Vagina (tissue), 2 donors: ENCODE measurements around the gene ACTN4. TPM values are rescaled to one million over a fixed set of nuclear protein-coding genes. Genes with fewer than 3 reads are reported as not detected.

Experiments used
- DNase-seq, 2 donors: peaks; one replicate each; pipeline ENCODE4 v3.0.0-alpha.2; 2017; ENCODE audit errors: extremely low spot score in 2 of 2
- H3K27ac ChIP-seq: fragments of 200-600 bp; sonication (generic); one replicate; pipeline ENCODE4 v1.5.1; 2019
- H3K27me3 ChIP-seq: fragments of 200-600 bp; sonication (generic); one replicate; pipeline ENCODE4 v1.5.1; 2019
- H3K36me3 ChIP-seq, 2 donors: fragments of 200-600 bp; sonication (generic); one replicate each; pipeline ENCODE4 v1.5.1; 2017 to 2019
- H3K4me1 ChIP-seq: fragments of 200-600 bp; sonication (generic); one replicate; pipeline ENCODE4 v1.5.1; 2019
- H3K4me3 ChIP-seq, 2 donors: fragments of 200-600 bp; sonication (generic); 1 replicate in 1 of 2; 2 replicates in 1 of 2; pipeline ENCODE4 v1.5.1; 2016 to 2019
- H3K9me3 ChIP-seq: fragments of 200-600 bp; sonication (generic); one replicate; pipeline ENCODE4 v1.5.1; 2019
- POLR2A ChIP-seq, 2 donors: fragments of 450-650 bp; IDR thresholded peaks; one replicate each; pipeline ENCODE4 v1.6.1; 2017; ENCODE audit warnings: antibody characterized with exemption in 2 of 2, mild to moderate bottlenecking in 2 of 2, moderate library complexity in 2 of 2
- POLR2AphosphoS5 ChIP-seq, 2 donors: sonication (generic); formaldehyde crosslinking; IDR thresholded peaks; one replicate each; pipeline ENCODE4 v1.9.0; 2017; ENCODE audit warnings: antibody characterized with exemption in 2 of 2, mild to moderate bottlenecking in 2 of 2, low read depth in 1 of 2; ENCODE audit not compliant: insufficient read depth in 1 of 2
- intact Hi-C: fragments of 100-400 bp; cut with DNase I; formaldehyde crosslinking; loops from one replicate; pipeline ENCODE4 v1.15.1; 2023
- total RNA-seq: library from RNA; depleted of rRNA; stranded (reverse); fragments of >200 nt; gene quantifications from one replicate; pipeline ENCODE4 v1.2.3, GENCODE V29; 2016
- TF ChIP-seq, protein P1 (sequence below), 3 experiments: fragments of 450-650 bp in 2 of 3; fragments of 200-600 bp in 1 of 3; sonication (generic) in 1 of 3; IDR thresholded peaks; one replicate each; pipeline ENCODE4 v1.5.1; 2017 to 2019; ENCODE audit warnings: antibody characterized with exemption in 3 of 3, mild to moderate bottlenecking in 2 of 3, moderate library complexity in 2 of 3

Gene ACTN4
- total RNA-seq, 1 donor from 2014 or later: 513 TPM

DNA sequence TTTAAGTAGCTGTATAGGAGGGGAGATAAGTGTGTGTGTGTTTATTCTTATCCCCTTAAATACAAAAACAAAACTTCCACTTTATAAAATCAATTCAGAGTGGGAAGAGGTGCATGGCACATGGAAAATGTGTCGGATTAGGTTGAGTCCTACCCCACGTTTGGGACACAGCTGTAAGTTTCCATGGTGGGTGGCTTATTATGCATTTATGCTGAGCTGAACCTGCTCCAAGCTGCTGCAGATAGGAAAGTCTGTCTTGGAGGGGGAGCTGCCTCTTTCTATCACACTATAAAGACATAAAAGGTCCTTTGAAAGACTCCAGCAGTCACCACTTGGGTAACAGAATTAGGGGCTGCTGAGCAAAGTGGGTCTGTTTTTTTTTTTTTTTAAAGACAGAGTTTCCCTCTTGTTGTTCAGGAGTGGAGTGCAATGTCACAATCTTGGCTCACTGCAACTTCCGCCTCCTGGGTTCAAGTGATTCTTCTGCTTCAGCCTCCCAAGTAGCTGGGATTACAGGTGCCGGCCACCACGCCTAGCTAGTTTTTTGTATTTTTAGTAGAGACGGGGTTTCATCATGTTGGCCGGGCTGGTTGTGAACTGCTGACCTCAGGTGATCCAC, 15.2 kb downstream of the ACTN4 start:
- Histone ChIP-seq H3K4me1 (peaks cover 100% of the 10 kb centered on the region), H3K36me3 (no peaks in the 10 kb centered on the region), H3K27ac (peak overlapping the region; percentile 97), H3K4me3 (peak overlapping the region in 1 of 2 donors; percentile 27), H3K27me3 (no peaks in the 10 kb centered on the region), H3K9me3 (no peaks in the 10 kb centered on the region)
- TF ChIP-seq, protein P1, sequence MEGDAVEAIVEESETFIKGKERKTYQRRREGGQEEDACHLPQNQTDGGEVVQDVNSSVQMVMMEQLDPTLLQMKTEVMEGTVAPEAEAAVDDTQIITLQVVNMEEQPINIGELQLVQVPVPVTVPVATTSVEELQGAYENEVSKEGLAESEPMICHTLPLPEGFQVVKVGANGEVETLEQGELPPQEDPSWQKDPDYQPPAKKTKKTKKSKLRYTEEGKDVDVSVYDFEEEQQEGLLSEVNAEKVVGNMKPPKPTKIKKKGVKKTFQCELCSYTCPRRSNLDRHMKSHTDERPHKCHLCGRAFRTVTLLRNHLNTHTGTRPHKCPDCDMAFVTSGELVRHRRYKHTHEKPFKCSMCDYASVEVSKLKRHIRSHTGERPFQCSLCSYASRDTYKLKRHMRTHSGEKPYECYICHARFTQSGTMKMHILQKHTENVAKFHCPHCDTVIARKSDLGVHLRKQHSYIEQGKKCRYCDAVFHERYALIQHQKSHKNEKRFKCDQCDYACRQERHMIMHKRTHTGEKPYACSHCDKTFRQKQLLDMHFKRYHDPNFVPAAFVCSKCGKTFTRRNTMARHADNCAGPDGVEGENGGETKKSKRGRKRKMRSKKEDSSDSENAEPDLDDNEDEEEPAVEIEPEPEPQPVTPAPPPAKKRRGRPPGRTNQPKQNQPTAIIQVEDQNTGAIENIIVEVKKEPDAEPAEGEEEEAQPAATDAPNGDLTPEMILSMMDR (IDR thresholded peaks at IDR 0.05): no peak
- TF ChIP-seq POLR2A (IDR thresholded peaks at IDR 0.05) (no peak), POLR2AphosphoS5 (IDR thresholded peaks at IDR 0.05; ENCODE audit: insufficient read depth in 1 of 2, low read depth in 1 of 2) (no peak)
- intact Hi-C loops: no loop called here
- DNase-seq: no peak

DNA sequence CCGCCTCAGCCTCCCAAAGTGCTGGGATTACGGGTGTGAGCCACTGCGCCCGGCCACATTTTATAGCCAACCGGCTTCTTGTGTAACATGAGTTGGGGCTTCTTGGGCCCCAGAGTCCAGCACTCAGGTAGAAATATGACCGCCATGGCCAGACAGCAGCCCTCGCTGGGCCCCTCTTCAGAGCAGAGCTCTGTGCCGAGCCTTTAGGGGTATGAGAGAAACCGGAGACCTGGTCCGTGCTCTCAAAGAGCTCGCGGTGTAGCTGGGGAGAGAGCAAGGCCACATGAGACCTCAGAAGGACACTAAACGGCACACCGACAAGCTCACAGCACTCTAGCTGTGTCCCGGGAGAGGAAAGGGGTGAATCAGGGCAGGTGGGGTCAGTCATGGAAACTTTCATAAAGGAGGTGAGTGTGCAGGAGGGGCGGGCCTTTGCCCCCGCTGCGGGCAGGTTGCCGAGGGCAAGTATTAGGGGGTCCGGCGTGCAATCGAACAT, 15.8 kb downstream of the ACTN4 start:
- no peaks in the 10 kb centered on the region for H3K27me3 ChIP-seq
- peak overlapping the region; percentile 97 for H3K27ac ChIP-seq
- H3K9me3 ChIP-seq: no peaks in the 10 kb centered on the region
- TF ChIP-seq POLR2A (IDR thresholded peaks at IDR 0.05): no peak
- TF ChIP-seq POLR2AphosphoS5 (IDR thresholded peaks at IDR 0.05; ENCODE audit: insufficient read depth in 1 of 2, low read depth in 1 of 2): peak in 1 of 2 donors; percentile 19
- peaks cover 100% of the 10 kb centered on the region for H3K4me1 ChIP-seq
- H3K4me3 ChIP-seq: peak overlapping the region in 1 of 2 donors; percentile 27
- DNase-seq: no peak
- intact Hi-C loops: no loop called here
- no peaks in the 10 kb centered on the region for H3K36me3 ChIP-seq

DNA sequence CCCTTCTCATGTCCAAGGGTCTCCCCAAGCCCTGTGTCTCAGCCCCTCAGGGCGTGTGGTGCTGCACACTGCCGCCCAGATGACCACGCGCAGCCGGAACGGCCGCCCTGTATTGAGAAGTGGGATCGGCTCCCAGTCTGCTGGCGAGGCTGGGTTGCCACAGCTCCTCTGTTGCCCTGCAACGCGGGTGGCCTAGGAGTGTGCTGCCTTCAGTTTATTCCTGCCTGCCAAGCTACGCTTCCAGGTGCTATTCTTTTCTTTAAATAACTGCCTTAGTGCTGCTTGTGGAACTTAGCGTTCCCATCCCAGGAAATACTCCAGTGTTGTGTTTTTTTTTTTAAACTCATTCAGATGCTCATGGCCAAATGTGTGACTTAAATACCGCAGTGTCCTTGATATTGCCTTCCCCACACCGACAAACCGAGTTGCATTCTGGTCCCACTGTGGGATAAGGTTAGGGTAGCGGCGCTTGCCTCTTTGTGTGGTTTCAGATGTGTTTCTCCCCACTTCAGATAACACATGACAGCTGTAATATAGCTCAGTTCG, 16.6 kb downstream of the ACTN4 start:
- H3K9me3 ChIP-seq: no peaks in the 10 kb centered on the region
- H3K4me3 ChIP-seq: peak overlapping the region in 1 of 2 donors; percentile 27
- H3K27me3 ChIP-seq: no peaks in the 10 kb centered on the region
- intact Hi-C loops: no loop called here
- TF ChIP-seq, protein P1 (IDR thresholded peaks at IDR 0.05): no peak
- TF ChIP-seq POLR2AphosphoS5 (IDR thresholded peaks at IDR 0.05; ENCODE audit: insufficient read depth in 1 of 2, low read depth in 1 of 2) (peak; percentile 71 to 80), POLR2A (IDR thresholded peaks at IDR 0.05) (no peak)
- H3K27ac ChIP-seq: peak overlapping the region; percentile 97
- no peaks in the 10 kb centered on the region for H3K36me3 ChIP-seq
- no peak for DNase-seq
- H3K4me1 ChIP-seq: peaks cover 100% of the 10 kb centered on the region

DNA sequence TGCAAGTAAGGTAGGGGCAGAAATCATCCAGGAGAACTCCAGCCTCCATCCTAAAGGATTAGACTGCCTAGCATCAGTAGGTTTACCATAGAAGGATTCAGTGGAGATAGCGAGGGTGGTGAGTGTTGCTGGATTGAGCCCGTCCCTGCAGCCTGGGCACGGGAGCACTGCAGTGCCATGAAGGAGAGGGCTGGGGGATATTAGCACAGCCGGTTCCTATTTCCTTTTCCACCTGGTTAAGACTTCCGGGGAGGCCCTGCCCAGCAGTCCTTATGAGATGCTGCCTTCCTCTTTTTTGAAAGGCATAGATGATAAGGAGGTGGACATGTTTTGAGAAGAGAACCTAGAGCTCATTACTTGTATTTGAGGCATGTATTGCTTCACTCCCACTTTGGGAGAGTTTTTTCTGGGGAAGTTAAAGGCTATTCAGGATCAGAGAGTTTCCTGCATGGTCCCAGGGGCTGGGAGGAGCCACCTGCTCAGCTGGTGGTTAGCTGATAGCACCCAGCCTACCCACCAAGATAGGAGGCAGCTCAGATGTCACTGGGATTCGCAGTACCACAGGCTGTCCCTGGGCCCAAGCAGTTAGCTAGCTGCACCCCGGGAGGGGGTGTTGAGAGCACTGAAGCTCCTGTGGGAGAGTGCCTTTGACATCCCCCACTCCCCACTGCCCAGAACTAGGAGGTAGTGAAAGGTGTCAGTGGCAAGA, 17.2 kb downstream of the ACTN4 start:
- H3K36me3 ChIP-seq: no peaks in the 10 kb centered on the region
- TF ChIP-seq POLR2AphosphoS5 (IDR thresholded peaks at IDR 0.05; ENCODE audit: insufficient read depth in 1 of 2, low read depth in 1 of 2) (no peak), POLR2A (IDR thresholded peaks at IDR 0.05) (no peak)
- TF ChIP-seq, protein P1 (IDR thresholded peaks at IDR 0.05): no peak
- peaks cover 100% of the 10 kb centered on the region for H3K4me1 ChIP-seq
- no peaks in the 10 kb centered on the region for H3K27me3 ChIP-seq
- no peak for DNase-seq
- H3K4me3 ChIP-seq: no peak overlapping the region
- peak overlapping the region; percentile 97 for H3K27ac ChIP-seq
- intact Hi-C loops: no loop called here
- no peaks in the 10 kb centered on the region for H3K9me3 ChIP-seq

DNA sequence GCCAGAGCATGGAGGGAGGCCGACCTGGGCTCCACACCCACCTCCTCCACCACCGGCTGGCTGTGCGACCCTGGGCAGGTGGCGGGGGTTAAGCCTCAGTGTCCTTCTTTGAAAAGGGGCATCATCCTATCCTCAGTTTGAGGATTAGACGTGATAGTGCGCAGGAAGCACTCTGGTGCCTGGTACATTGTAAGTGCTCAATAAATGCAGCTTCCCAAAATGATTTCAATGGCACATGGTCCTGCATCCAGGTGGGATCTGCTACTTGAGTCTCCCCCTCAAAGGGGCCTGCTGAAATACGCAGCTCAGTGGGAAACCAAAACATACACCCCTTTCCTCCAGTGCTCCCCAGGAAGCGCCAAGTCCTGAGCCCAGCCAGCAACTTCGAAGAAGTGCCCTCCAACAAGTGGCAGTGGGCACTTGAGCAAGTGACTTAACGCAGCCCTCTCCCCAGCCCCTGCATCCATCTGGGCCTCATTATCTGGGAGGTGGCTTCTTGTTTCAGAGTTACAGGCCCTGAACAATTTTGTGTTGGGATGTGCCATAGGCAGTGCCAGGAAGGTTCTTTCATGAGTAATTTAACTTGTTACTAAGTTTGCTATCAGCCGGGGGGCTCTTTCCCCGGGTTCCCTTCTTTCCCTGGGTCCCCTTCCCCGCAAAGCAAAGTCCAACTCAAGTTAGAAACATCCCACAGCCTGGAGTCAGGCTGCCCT, 17.9 kb downstream of the ACTN4 start:
- no peak for TF ChIP-seq POLR2A (IDR thresholded peaks at IDR 0.05)
- TF ChIP-seq, protein P1 (IDR thresholded peaks at IDR 0.05): no peak
- TF ChIP-seq POLR2AphosphoS5 (IDR thresholded peaks at IDR 0.05; ENCODE audit: insufficient read depth in 1 of 2, low read depth in 1 of 2): no peak
- no peak for DNase-seq
- no peaks in the 10 kb centered on the region for H3K9me3 ChIP-seq
- no peaks in the 10 kb centered on the region for H3K36me3 ChIP-seq
- intact Hi-C loops: no loop called here
- no peak overlapping the region for H3K4me3 ChIP-seq
- H3K4me1 ChIP-seq: peaks cover 100% of the 10 kb centered on the region
- H3K27ac ChIP-seq: peak overlapping the region; percentile 97
- no peaks in the 10 kb centered on the region for H3K27me3 ChIP-seq
